ENCODE results near the gene UBP1.
A peak's percentile ranks its signal among the peaks of the same experiment; 100 is the strongest.

The UBP1 gene, protein sequence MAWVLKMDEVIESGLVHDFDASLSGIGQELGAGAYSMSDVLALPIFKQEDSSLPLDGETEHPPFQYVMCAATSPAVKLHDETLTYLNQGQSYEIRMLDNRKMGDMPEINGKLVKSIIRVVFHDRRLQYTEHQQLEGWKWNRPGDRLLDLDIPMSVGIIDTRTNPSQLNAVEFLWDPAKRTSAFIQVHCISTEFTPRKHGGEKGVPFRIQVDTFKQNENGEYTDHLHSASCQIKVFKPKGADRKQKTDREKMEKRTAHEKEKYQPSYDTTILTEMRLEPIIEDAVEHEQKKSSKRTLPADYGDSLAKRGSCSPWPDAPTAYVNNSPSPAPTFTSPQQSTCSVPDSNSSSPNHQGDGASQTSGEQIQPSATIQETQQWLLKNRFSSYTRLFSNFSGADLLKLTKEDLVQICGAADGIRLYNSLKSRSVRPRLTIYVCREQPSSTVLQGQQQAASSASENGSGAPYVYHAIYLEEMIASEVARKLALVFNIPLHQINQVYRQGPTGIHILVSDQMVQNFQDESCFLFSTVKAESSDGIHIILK

GRCh38 chr3:33440328-33441224 lies at the start of gene UBP1:
Gene UBP1, minus strand, starts transcription at chr3:33440405. Its CDS starts 557 bp downstream, at chr3:33439848.
- TF ChIP-seq CTCF (IDR thresholded peaks at IDR 0.05; ENCODE audit: extremely low read depth, missing control alignments) = no peak
- peak; percentile 97 for DNase-seq (ENCODE audit: low spot score)

- TF ChIP-seq CTCF (IDR thresholded peaks at IDR 0.05; ENCODE audit: extremely low read depth, missing control alignments) = no peak
- DNase-seq (ENCODE audit: low spot score) = no peak
Observed at GRCh38 chr3:33488683-33489082, 48.5 kb upstream of the UBP1 start.

DNA sequence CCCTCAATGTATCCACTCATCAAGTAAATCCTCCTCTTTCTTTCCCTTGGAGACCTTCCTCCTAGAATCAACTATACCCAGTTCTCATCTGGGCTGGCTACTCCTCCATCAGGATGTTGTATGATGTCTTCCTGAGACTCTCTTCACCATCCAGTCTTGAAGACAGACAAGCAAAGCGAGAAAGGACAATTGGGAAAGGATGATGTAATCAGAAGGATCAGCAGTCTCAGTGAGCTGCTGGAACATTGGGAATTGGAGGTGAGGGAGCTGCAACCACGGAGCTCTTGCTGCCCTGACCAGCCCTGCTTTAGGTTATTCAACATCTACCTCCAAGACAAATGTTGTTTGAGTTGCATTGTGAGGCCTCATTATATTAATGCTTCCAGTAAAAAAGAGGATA lies 48.0 kb upstream of the UBP1 start:
- no peak for DNase-seq (ENCODE audit: low spot score)
- TF ChIP-seq CTCF (IDR thresholded peaks at IDR 0.05; ENCODE audit: extremely low read depth, missing control alignments) = no peak

DNA sequence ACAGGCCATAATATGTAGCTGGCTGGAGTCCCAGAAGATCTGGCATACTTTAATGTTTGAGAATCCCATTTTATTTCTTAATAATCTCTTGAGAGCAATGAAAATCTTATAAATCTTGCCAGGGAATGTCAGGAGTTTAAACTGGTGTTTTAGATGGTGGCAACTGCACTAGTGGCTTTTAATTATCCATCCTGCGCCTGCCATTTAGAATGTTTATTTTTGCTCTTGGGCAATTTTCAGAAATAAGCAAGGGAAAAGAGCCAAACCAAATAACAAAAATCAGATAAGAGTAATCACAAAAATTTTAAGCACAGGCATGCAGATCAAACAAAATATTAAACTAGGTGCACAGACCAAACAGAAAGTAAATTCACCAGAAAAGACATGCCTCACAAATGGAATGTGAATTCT lies 41.9 kb upstream of the UBP1 start:
- no peak for DNase-seq (ENCODE audit: low spot score)

DNA sequence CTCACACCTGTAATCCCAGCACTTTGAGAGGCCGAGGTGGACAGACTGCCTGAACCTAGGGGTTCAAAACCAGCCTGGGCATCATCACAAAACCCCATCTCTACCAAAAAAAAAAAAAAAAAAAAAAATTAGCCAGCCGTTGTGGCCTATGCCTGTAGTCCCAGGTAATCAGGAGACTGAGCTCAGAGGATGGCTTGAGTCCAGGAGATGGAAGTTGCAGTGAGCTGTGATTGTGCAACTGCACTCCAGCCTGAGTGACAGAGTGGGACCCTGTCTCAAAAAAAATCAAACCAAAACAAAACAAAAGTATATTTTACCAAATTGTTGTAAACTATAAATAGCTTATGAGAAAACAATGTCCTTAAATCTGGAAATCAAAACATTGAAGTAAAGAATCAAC lies 34.7 kb upstream of the UBP1 start:
- TF ChIP-seq CTCF (IDR thresholded peaks at IDR 0.05; ENCODE audit: extremely low read depth, missing control alignments) = no peak
- no peak for DNase-seq (ENCODE audit: low spot score)

More for the DNA sequence above, 41.9 kb upstream of the UBP1 start:
- no peak for TF ChIP-seq CTCF (IDR thresholded peaks at IDR 0.05; ENCODE audit: extremely low read depth, missing control alignments)

GRCh38 chr3:33473813-33474212 lies 33.6 kb upstream of the UBP1 start:
- no peak for DNase-seq (ENCODE audit: low spot score)
- no peak for TF ChIP-seq CTCF (IDR thresholded peaks at IDR 0.05; ENCODE audit: extremely low read depth, missing control alignments)

- TF ChIP-seq CTCF (IDR thresholded peaks at IDR 0.05; ENCODE audit: extremely low read depth, missing control alignments) = no peak
Observed at GRCh38 chr3:33467786-33468185, 27.6 kb upstream of the UBP1 start.

More at GRCh38 chr3:33467786-33468185, 27.6 kb upstream of the UBP1 start:
- DNase-seq (ENCODE audit: low spot score) = no peak

All from GM20000 (cell line).